ENCODE results near the gene HIGD1B.

The HIGD1B gene

GRCh38 chr17:44850612-44851011, 2.9 kb downstream of the HIGD1B start:
- no peak for DNase-seq

GRCh38 chr17:44854192-44854591, 6.5 kb downstream of the HIGD1B start:
- no peak for DNase-seq
- no peak overlapping the region for H3K4me3 ChIP-seq
- TF ChIP-seq CTCF (IDR thresholded peaks at IDR 0.05), result no peak
- no peaks in the 10 kb centered on the region for H3K9me3 ChIP-seq
- no peaks in the 10 kb centered on the region for H3K4me1 ChIP-seq
- no peak overlapping the region for H3K27ac ChIP-seq
- no peaks in the 10 kb centered on the region for H3K27me3 ChIP-seq
- H3K36me3 ChIP-seq, result peaks cover 81 to 100% (median 87%) of the 10 kb centered on the region in 3 donors
- intact Hi-C loops (cut with DNase I; ENCODE audit: low total_unique reads), result no loop called here

More at GRCh38 chr17:44850612-44851011, 2.9 kb downstream of the HIGD1B start:
- intact Hi-C loops (cut with DNase I; ENCODE audit: low total_unique reads), result no loop called here
- Histone ChIP-seq H3K27ac (no peak overlapping the region), H3K36me3 (peaks cover 54 to 68% (median 54%) of the 10 kb centered on the region in 3 donors), H3K27me3 (no peaks in the 10 kb centered on the region), H3K4me3 (no peak overlapping the region), H3K9me3 (no peaks in the 10 kb centered on the region), H3K4me1 (no peaks in the 10 kb centered on the region)
- no peak for TF ChIP-seq CTCF (IDR thresholded peaks at IDR 0.05)

GRCh38 chr17:44859701-44860100, 12.0 kb downstream of the HIGD1B start:
- Histone ChIP-seq H3K27ac (no peak overlapping the region), H3K27me3 (no peaks in the 10 kb centered on the region), H3K4me3 (no peak overlapping the region), H3K36me3 (peaks cover 77 to 100% (median 96%) of the 10 kb centered on the region in 3 donors), H3K4me1 (no peaks in the 10 kb centered on the region), H3K9me3 (no peaks in the 10 kb centered on the region)
- no peak for TF ChIP-seq CTCF (IDR thresholded peaks at IDR 0.05)
- intact Hi-C loops (cut with DNase I; ENCODE audit: low total_unique reads), result no loop called here
- no peak for DNase-seq

GRCh38 chr17:44862278-44862914, 14.7 kb downstream of the HIGD1B start:
- Histone ChIP-seq H3K27me3 (no peaks in the 10 kb centered on the region), H3K36me3 (peaks cover 50 to 96% (median 81%) of the 10 kb centered on the region in 3 donors), H3K27ac (no peak overlapping the region), H3K4me1 (no peaks in the 10 kb centered on the region), H3K9me3 (no peaks in the 10 kb centered on the region), H3K4me3 (no peak overlapping the region)
- TF ChIP-seq CTCF (IDR thresholded peaks at IDR 0.05), result no peak
- no peak for DNase-seq
- intact Hi-C loops (cut with DNase I; ENCODE audit: low total_unique reads), result no loop called here

- Histone ChIP-seq H3K9me3 (no peaks in the 10 kb centered on the region), H3K36me3 (peaks cover 48 to 96% (median 84%) of the 10 kb centered on the region in 3 donors), H3K27me3 (no peaks in the 10 kb centered on the region), H3K4me1 (no peaks in the 10 kb centered on the region), H3K4me3 (no peak overlapping the region), H3K27ac (no peak overlapping the region)
- no peak for DNase-seq
- TF ChIP-seq CTCF (IDR thresholded peaks at IDR 0.05), result no peak
- intact Hi-C loops (cut with DNase I; ENCODE audit: low total_unique reads), result no loop called here
Measured at GRCh38 chr17:44863061-44863918, 15.6 kb downstream of the HIGD1B start.

Measured in tibial artery (tissue), 4 donors.